Measurements from ENCODE around the gene GRIP2.

DNA sequence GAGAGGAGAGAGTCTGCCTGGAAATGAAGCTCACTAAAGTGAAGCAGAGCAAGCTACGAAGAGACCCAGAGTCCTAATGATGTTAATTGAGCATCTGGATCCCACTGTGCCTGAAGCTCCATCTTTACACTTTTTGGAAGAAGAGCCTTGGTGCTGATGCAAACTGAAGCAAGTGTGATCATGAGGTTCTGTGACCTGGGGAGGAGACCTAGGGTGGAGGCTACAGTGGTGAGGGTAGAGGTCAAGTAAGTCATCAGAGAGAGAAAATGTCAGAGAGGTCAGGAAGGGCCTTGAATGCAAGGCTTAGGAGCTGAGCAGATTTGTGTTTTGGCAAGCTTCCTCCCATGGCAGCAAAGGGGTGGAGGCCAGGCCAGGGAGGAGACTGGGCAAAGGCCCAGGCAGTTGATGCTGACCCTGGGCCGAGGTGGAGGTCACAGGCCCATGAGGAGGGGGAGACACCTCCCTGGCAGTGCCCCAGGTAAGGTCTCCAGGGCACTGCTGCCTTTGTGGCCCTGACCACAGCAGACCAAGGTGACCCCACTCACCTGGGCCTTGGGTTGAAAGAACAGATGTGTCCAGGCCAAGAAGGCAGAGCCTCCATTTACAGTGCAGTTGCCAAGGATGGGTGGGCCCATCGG, 1.6 kb downstream of the GRIP2 start:
- no peak for TF ChIP-seq TAF1 (IDR thresholded peaks at IDR 0.05; ENCODE audit: low read depth, low read length)
- no peak for TF ChIP-seq POLR2A (IDR thresholded peaks at IDR 0.05; ENCODE audit: low read depth, low read length)
- no peak for TF ChIP-seq POU2F2 (IDR thresholded peaks at IDR 0.05; ENCODE audit: low read depth, low read length)
- no peak for TF ChIP-seq SPI1 (IDR thresholded peaks at IDR 0.05; ENCODE audit: low read depth, low read length)
